HEK293 (cell line): ENCODE data around the gene DOCK9.

ENCODE experiments used
- CTCF ChIA-PET: fragments of 350-600 bp; formaldehyde crosslinking; extraction: SDS; loops from one replicate; lab custom pipeline; 2021; ENCODE audit warnings: antibody characterized with exemption; lab: Yijun Ruan, JAX
- POLR2A ChIA-PET: fragments of 300-600 bp; formaldehyde crosslinking; extraction: SDS; loops from one replicate; lab custom pipeline; 2020; ENCODE audit warnings: antibody characterized with exemption, inconsistent platforms; lab: Yijun Ruan, JAX
- H3K27ac ChIP-seq: fragments of 200-500 bp; sonication (Bioruptor generic); 2 replicates; pipeline ENCODE4 v1.5.1; 2014; ENCODE audit warnings: low read depth, low read length, control low read depth, inconsistent platforms; ENCODE audit errors: extremely low read depth
- H3K36me3 ChIP-seq, 2 experiments: fragments of 200-500 bp in 1 of 2; sonication (Bioruptor generic) in 1 of 2; 1 replicate in 1 of 2; 2 replicates in 1 of 2; pipeline ENCODE4 v1.5.1; 2014 to 2017; ENCODE audit warnings: inconsistent platforms in 2 of 2, low read length in 2 of 2; ENCODE audit not compliant: control insufficient read depth in 2 of 2, insufficient read depth in 1 of 2
- H3K4me1 ChIP-seq: fragments of 200-500 bp; sonication (Bioruptor generic); 2 replicates; pipeline ENCODE4 v1.5.1; 2014; ENCODE audit warnings: mild to moderate bottlenecking, low read length, inconsistent platforms; ENCODE audit not compliant: control insufficient read depth, insufficient read depth
- H3K4me3 ChIP-seq: 2 replicates; pipeline ENCODE4 v1.5.1; 2011; ENCODE audit warnings: low read depth, mild to moderate bottlenecking, control low read depth, low read length, moderate library complexity
- H3K9me3 ChIP-seq: fragments of 200-500 bp; sonication (Bioruptor generic); 2 replicates; pipeline ENCODE4 v1.5.1; 2014; ENCODE audit warnings: low read depth, low read length, inconsistent platforms; ENCODE audit not compliant: control insufficient read depth, insufficient read depth
- BCL11A ChIP-seq: fragments of 450-650 bp; formaldehyde crosslinking; IDR thresholded peaks from 2 replicates; pipeline ENCODE4 v1.5.1; 2016; ENCODE audit warnings: low read depth, missing biosample characterization, missing genetic modification characterization
- GLI2 ChIP-seq: fragments of 450-650 bp; formaldehyde crosslinking; IDR thresholded peaks from 2 replicates; pipeline ENCODE4; 2017; ENCODE audit warnings: missing biosample characterization, missing genetic modification characterization, low read depth, borderline replicate concordance
- HOXA7 ChIP-seq: sonication (generic); formaldehyde crosslinking; IDR thresholded peaks from 2 replicates; pipeline ENCODE4 v1.8.1; 2022; ENCODE audit warnings: missing genetic modification reagents, borderline replicate concordance
- IKZF3 ChIP-seq: fragments of 450-650 bp; IDR thresholded peaks from 2 replicates; pipeline ENCODE4 v1.5.0; 2018; ENCODE audit warnings: missing biosample characterization, mild to moderate bottlenecking, missing genetic modification characterization, moderate library complexity
- KLF7 ChIP-seq: fragments of 450-650 bp; formaldehyde crosslinking; IDR thresholded peaks from 2 replicates; pipeline ENCODE4 v1.5.1; 2016; ENCODE audit warnings: missing biosample characterization, missing genetic modification characterization, borderline replicate concordance
- MZF1 ChIP-seq: fragments of 450-650 bp; formaldehyde crosslinking; IDR thresholded peaks from 2 replicates; pipeline ENCODE4 v1.5.1; 2017; ENCODE audit warnings: missing biosample characterization, missing genetic modification characterization, borderline replicate concordance
- SCRT1 ChIP-seq: fragments of 450-650 bp; formaldehyde crosslinking; IDR thresholded peaks from 2 replicates; pipeline ENCODE4 v1.5.1; 2016; ENCODE audit warnings: missing biosample characterization, missing genetic modification characterization, borderline replicate concordance
- SETDB1 ChIP-seq: IDR thresholded peaks from one replicate; pipeline ENCODE4 v1.6.1; 2017; ENCODE audit warnings: mild to moderate bottlenecking, low read length, moderate library complexity, mixed read lengths; ENCODE audit not compliant: insufficient read length
- YY1 ChIP-seq: fragments of 450-650 bp; formaldehyde crosslinking; IDR thresholded peaks from 2 replicates; pipeline ENCODE4 v1.5.1; 2018; ENCODE audit warnings: missing biosample characterization, missing genetic modification characterization
- ZEB2 ChIP-seq: fragments of 450-650 bp; formaldehyde crosslinking; IDR thresholded peaks from 2 replicates; pipeline ENCODE4 v1.5.1; 2016; ENCODE audit warnings: missing biosample characterization, missing genetic modification characterization
- ZFHX2 ChIP-seq: fragments of 450-650 bp; formaldehyde crosslinking; conservative IDR thresholded peaks from 2 replicates; pipeline ENCODE4 v1.5.1; 2016; ENCODE audit warnings: missing biosample characterization, missing genetic modification characterization
- ZNF211 ChIP-seq: fragments of 450-650 bp; formaldehyde crosslinking; IDR thresholded peaks from 2 replicates; pipeline ENCODE4 v1.5.1; 2016; ENCODE audit warnings: low read depth, missing biosample characterization, missing genetic modification characterization
- ZNF350 ChIP-seq: fragments of 450-650 bp; formaldehyde crosslinking; IDR thresholded peaks from 2 replicates; pipeline ENCODE4 v1.5.0; 2017; ENCODE audit warnings: missing biosample characterization, mild to moderate bottlenecking, missing genetic modification characterization
- ZNF366 ChIP-seq: fragments of 450-650 bp; formaldehyde crosslinking; conservative IDR thresholded peaks from 2 replicates; pipeline ENCODE4 v1.5.1; 2016; ENCODE audit warnings: missing biosample characterization, missing genetic modification characterization
- ZNF514 ChIP-seq: fragments of 450-650 bp; formaldehyde crosslinking; IDR thresholded peaks from 2 replicates; pipeline ENCODE4 v1.5.1; 2016; ENCODE audit warnings: missing biosample characterization, missing genetic modification characterization
- ZNF549 ChIP-seq: fragments of 450-650 bp; IDR thresholded peaks from 2 replicates; pipeline ENCODE4 v1.5.1; 2018; ENCODE audit warnings: missing biosample characterization, missing genetic modification characterization, mild to moderate bottlenecking, inconsistent platforms, moderate library complexity
- ZNF600 ChIP-seq: fragments of 450-650 bp; formaldehyde crosslinking; IDR thresholded peaks from 2 replicates; pipeline ENCODE4 v1.5.1; 2016; ENCODE audit warnings: missing biosample characterization, missing genetic modification characterization
- ZNF670 ChIP-seq: fragments of 450-650 bp; formaldehyde crosslinking; IDR thresholded peaks from 2 replicates; pipeline ENCODE4 v1.5.1; 2016; ENCODE audit warnings: missing biosample characterization, missing genetic modification characterization, low read depth
- ZNF707 ChIP-seq: fragments of 450-650 bp; formaldehyde crosslinking; IDR thresholded peaks from 2 replicates; pipeline ENCODE4 v1.5.1; 2016; ENCODE audit warnings: missing biosample characterization, missing genetic modification characterization
- TF ChIP-seq, protein P1 (sequence below): fragments of 450-650 bp; formaldehyde crosslinking; IDR thresholded peaks from 2 replicates; pipeline ENCODE4 v1.5.1; 2016; ENCODE audit warnings: missing biosample characterization, missing genetic modification characterization
- TF ChIP-seq, protein P2 (sequence below): fragments of 450-650 bp; formaldehyde crosslinking; IDR thresholded peaks from 2 replicates; pipeline ENCODE4 v1.5.0; 2017; ENCODE audit warnings: missing biosample characterization, missing genetic modification characterization, borderline replicate concordance
- TF ChIP-seq, protein P3 (sequence below): fragments of 450-650 bp; formaldehyde crosslinking; IDR thresholded peaks from 2 replicates; pipeline ENCODE4; 2016; ENCODE audit warnings: missing biosample characterization, missing genetic modification characterization

DOCK9 gene

DNA sequence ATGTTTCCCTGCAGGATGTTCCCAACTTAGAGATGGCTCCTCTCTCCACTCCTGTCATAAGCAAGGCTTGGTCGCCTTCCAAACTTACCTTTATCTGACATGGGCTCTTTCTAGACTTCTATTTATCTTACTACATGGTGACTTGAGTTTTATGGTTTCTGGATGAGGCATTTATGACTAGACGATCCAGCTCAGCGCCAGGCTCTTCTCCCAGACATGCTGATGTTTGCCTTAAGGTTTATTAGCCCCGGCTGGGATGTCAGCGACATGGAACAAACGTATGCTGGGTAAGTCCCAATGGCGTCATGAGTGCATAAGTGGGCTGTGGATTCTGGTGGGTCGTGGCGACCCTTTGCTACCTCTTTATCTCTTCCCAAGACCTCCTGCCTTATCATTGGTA, 185.5 kb downstream of the DOCK9 start:
- POLR2A ChIA-PET = no interaction called here
- CTCF ChIA-PET = no interaction called here
- H3K4me3 ChIP-seq = no peak overlapping the region
- TF ChIP-seq YY1 (tag by site-specific recombination) (no peak), ZNF600 (tag by site-specific recombination) (0 out of 2 replicates have a peak, but pooled peaks have one; percentile 14)
- no peaks in the 10 kb centered on the region for H3K4me1 ChIP-seq
- H3K27ac ChIP-seq = no peak overlapping the region
- peaks cover 0 to 8% of the 10 kb centered on the region in 2 experiments; a peak in 1 of 3 replicates for H3K36me3 ChIP-seq
- no peaks in the 10 kb centered on the region for H3K9me3 ChIP-seq

DNA sequence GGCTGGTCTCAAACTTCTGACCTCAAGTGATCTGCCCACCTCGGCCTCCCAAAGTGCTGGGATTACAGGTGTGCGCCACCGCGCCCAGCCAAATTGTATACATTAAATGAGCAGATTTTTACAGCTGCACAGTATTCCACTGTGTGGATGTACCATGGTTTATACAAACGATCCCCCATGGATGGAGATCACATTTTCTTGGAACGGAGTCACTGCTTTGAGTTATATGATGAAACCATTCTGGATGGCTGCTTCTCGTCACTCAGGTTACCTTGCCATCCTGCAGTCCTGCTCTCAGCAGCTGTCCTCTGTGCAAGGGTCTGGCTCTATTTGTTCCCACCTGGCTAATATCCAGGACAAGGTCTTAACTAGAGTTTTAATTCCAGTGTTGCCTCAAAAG, 186.3 kb downstream of the DOCK9 start:
- H3K36me3 ChIP-seq = peaks cover 0 to 8% of the 10 kb centered on the region in 2 experiments; a peak in 1 of 3 replicates
- H3K9me3 ChIP-seq = no peaks in the 10 kb centered on the region
- no peak overlapping the region for H3K27ac ChIP-seq
- POLR2A ChIA-PET = no interaction called here
- CTCF ChIA-PET = no interaction called here
- TF ChIP-seq IKZF3 (tag by site-specific recombination) = no peak
- peak; percentile 57; the same call in 1 of the 2 replicates for TF ChIP-seq MZF1 (tag by site-specific recombination)
- TF ChIP-seq ZNF670 (tag by site-specific recombination) = no peak
- no peaks in the 10 kb centered on the region for H3K4me1 ChIP-seq
- no peak overlapping the region for H3K4me3 ChIP-seq

DNA sequence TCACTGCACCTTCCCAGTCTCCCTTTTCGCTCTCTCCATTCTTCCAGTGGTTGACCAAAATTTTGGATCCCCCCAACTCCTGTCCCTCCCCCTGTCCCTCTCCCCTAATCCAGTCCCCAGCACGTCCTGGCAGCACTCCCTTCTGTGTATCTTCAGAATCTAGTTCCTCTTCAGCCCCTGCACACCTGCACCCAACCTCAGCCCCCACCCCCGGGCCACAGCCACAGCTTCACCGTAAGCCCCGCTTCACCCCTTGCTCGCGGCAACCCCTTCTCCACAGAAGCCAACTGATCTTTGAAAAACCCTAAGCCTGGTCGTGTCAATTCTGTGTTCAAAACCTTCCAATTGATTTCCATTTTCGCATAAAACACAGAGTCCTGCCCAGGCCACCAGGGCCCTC, 189.9 kb downstream of the DOCK9 start:
- no peaks in the 10 kb centered on the region for H3K4me1 ChIP-seq
- ChIA-PET CTCF (no interaction called here), POLR2A (no interaction called here)
- no peaks in the 10 kb centered on the region for H3K9me3 ChIP-seq
- no peaks in the 10 kb centered on the region for H3K36me3 ChIP-seq
- H3K4me3 ChIP-seq = no peak overlapping the region
- TF ChIP-seq ZNF211 (tag by site-specific recombination) (no peak), HOXA7 (CRISPR knock-in tag) (no peak), ZNF366 (tag by site-specific recombination) (no peak), SETDB1 (no peak), ZNF549 (no peak), ZNF514 (tag by site-specific recombination) (no peak), KLF7 (no peak), ZNF350 (tag by site-specific recombination) (no peak), ZFHX2 (tag by site-specific recombination) (no peak), GLI2 (tag by site-specific recombination) (no peak), BCL11A (tag by site-specific recombination) (no peak), ZNF707 (tag by site-specific recombination) (no peak), SCRT1 (no peak), ZEB2 (tag by site-specific recombination) (no peak)
- TF ChIP-seq, protein P1, sequence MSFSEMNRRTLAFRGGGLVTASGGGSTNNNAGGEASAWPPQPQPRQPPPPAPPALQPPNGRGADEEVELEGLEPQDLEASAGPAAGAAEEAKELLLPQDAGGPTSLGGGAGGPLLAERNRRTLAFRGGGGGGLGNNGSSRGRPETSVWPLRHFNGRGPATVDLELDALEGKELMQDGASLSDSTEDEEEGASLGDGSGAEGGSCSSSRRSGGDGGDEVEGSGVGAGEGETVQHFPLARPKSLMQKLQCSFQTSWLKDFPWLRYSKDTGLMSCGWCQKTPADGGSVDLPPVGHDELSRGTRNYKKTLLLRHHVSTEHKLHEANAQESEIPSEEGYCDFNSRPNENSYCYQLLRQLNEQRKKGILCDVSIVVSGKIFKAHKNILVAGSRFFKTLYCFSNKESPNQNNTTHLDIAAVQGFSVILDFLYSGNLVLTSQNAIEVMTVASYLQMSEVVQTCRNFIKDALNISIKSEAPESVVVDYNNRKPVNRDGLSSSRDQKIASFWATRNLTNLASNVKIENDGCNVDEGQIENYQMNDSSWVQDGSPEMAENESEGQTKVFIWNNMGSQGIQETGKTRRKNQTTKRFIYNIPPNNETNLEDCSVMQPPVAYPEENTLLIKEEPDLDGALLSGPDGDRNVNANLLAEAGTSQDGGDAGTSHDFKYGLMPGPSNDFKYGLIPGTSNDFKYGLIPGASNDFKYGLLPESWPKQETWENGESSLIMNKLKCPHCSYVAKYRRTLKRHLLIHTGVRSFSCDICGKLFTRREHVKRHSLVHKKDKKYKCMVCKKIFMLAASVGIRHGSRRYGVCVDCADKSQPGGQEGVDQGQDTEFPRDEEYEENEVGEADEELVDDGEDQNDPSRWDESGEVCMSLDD = no peak
- TF ChIP-seq, protein P2, sequence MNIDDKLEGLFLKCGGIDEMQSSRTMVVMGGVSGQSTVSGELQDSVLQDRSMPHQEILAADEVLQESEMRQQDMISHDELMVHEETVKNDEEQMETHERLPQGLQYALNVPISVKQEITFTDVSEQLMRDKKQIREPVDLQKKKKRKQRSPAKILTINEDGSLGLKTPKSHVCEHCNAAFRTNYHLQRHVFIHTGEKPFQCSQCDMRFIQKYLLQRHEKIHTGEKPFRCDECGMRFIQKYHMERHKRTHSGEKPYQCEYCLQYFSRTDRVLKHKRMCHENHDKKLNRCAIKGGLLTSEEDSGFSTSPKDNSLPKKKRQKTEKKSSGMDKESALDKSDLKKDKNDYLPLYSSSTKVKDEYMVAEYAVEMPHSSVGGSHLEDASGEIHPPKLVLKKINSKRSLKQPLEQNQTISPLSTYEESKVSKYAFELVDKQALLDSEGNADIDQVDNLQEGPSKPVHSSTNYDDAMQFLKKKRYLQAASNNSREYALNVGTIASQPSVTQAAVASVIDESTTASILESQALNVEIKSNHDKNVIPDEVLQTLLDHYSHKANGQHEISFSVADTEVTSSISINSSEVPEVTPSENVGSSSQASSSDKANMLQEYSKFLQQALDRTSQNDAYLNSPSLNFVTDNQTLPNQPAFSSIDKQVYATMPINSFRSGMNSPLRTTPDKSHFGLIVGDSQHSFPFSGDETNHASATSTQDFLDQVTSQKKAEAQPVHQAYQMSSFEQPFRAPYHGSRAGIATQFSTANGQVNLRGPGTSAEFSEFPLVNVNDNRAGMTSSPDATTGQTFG (tag by site-specific recombination) = no peak
- TF ChIP-seq, protein P3, sequence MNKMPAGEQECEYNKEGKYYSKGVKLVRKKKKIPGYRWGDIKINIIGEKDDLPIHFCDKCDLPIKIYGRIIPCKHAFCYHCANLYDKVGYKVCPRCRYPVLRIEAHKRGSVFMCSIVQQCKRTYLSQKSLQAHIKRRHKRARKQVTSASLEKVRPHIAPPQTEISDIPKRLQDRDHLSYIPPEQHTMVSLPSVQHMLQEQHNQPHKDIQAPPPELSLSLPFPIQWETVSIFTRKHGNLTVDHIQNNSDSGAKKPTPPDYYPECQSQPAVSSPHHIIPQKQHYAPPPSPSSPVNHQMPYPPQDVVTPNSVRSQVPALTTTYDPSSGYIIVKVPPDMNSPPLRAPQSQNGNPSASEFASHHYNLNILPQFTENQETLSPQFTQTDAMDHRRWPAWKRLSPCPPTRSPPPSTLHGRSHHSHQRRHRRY (tag by site-specific recombination) = no peak
- no peak overlapping the region for H3K27ac ChIP-seq
